ENCODE measurements around the gene CARD16.

DNA sequence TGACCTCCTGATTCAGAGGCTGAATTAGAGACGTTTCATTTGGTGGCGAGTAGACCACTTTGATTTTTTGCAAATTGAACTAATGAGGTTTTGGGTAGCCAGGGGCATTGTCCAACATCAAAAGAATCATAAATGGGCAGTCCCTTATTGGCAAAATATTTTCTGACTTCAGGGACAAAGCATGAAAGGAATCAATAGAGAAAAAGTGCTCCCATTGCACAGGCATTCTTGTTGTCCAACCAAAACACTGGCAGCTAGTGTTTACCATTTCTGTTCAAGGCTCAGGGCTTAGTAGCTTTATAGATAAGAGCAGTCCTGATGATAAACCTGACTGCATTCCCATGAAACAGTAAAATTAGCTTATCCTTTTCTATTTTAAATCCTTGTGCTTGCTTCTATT, 6.4 kb upstream of the CARD16 start:
- TF ChIP-seq, protein P1, sequence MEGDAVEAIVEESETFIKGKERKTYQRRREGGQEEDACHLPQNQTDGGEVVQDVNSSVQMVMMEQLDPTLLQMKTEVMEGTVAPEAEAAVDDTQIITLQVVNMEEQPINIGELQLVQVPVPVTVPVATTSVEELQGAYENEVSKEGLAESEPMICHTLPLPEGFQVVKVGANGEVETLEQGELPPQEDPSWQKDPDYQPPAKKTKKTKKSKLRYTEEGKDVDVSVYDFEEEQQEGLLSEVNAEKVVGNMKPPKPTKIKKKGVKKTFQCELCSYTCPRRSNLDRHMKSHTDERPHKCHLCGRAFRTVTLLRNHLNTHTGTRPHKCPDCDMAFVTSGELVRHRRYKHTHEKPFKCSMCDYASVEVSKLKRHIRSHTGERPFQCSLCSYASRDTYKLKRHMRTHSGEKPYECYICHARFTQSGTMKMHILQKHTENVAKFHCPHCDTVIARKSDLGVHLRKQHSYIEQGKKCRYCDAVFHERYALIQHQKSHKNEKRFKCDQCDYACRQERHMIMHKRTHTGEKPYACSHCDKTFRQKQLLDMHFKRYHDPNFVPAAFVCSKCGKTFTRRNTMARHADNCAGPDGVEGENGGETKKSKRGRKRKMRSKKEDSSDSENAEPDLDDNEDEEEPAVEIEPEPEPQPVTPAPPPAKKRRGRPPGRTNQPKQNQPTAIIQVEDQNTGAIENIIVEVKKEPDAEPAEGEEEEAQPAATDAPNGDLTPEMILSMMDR (IDR thresholded peaks at IDR 0.05; ENCODE audit: low read depth, low read length, poor library complexity, severe bottlenecking) = no peak
- no peak for TF ChIP-seq EZH2phosphoT487 (IDR thresholded peaks at IDR 0.05; ENCODE audit: borderline replicate concordance, low read length)

Data from DOHH2 (cell line).